ENCODE results near the gene RALY.

RALY gene

DNA sequence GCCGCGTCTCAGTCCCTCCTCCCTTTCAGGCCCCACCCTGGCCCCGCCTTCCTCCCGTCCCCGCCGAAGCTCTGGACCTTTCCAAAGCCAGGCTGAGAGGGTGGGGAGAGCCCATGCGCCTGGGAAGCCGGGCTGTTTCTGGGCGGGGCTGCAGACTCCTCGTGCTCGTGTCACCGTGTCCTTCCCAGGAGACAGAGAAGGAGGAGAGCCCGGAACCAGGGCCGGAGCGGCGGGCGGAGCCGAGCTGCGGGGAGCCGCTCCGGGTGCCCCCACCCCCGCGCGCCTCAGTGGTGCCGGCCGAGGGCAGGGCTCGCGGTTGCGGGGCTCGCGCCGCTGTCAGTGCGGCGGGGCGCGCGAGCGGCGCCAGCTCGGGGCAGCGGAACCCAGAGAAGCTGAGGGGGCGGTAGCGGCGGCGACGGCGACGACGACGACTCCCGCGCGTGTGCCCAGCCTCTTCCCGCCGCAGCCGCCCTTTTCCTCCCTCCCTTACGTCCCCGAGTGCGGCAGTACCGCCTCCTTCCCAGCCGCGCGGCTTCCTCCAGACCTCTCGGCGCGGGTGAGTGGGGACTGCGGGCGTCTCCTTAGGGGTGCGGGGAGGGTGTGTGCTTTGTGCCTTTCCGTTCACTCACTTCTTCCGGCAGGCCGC lies at the start of gene RALY:
Gene RALY (plus strand): TSS at position 336 of the 646 bp plus-strand sequence. CDS start 78,164 bp downstream, outside the sequence.
- no peak for DNase-seq (ENCODE audit: extremely low read depth, low read depth)

DNA sequence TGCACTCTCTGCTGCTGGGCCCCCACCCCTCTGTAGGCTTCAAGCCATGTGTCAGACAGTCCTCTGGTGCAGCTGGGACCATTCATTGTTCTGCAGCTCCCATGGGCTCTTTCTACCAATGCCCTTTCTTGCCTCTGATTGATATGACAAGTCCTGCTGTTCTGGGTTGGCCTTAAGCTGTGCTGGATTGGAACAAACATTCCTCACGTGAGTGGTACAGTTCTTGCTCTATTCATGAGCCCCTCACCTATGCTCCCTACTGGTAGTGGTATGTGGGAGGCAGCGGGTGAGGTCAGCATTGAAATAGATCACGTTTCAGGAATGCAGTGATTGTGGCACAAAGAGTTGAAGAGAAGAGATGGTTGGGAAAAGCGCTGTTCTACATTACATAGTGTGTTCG lies 48.8 kb upstream of the RALY start:
- no peak for DNase-seq (ENCODE audit: extremely low read depth, low read depth)
- TF ChIP-seq CTCF (IDR thresholded peaks at IDR 0.05; ENCODE audit: low read depth, low read length), result no peak

More for the DNA sequence above, at the start of gene RALY:
- no peak for TF ChIP-seq CTCF (IDR thresholded peaks at IDR 0.05; ENCODE audit: low read depth, low read length)

DNA sequence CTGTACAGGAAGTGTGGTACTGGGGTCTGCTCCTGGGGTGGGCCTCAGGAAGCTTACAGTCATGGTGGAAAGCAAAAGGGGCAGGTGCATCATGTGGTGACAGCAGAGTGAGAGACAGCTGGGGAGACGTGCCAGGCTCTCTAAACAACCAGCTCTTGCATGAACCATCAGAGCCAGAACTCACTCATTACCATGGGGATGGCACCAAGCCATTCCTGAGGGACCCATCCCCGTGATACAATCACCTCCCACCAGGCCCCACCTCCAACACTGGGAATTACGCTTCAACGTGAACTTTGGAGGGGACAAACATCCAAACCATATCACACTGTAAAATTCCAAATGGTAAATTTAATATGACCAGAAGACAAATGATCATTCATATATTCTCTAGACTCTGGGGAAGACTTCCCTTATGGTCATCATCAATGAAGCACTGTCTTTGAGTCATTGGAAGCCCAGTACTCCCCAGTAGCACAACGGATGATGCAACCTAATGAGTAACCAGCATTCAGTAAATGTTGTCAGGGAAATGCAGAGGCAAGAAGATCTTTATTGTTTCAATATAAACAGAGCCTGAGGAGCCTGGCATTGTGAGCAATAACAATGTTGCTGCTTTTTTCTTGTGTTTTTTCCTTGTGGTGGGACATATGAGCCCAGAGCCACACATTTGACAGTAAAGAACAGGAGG lies 48.2 kb upstream of the RALY start:
- TF ChIP-seq CTCF (IDR thresholded peaks at IDR 0.05; ENCODE audit: low read depth, low read length), result no peak
- peak; percentile 46 for DNase-seq (ENCODE audit: extremely low read depth, low read depth)

- DNase-seq (ENCODE audit: extremely low read depth, low read depth), result no peak
- TF ChIP-seq CTCF (IDR thresholded peaks at IDR 0.05; ENCODE audit: low read depth, low read length), result peak; percentile 29
These were observed 45.9 kb upstream of the RALY start for GRCh38 chr20:33947709-33948295.

DNA sequence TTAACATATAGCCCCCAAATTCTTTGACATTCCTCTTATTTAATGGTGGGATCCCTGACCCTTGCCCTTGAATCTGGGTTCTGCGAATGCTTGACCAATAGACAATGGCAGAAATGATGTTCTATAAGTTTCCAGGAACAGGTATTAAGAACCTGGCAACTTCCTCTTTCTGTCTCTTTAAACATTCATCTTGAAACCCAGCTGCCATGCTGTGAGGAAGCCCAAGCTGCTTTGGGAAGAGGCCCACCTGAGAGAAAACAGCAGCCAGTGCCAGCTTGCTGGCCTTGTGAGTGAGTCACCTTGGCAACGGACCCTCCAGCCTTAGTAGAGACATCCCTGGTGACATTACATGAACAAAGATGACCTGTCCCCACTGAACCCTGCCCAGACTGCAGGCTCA lies 45.2 kb upstream of the RALY start:
- no peak for TF ChIP-seq CTCF (IDR thresholded peaks at IDR 0.05; ENCODE audit: low read depth, low read length)
- DNase-seq (ENCODE audit: extremely low read depth, low read depth), result no peak

GRCh38 chr20:33951171-33951570 lies 42.5 kb upstream of the RALY start:
- TF ChIP-seq CTCF (IDR thresholded peaks at IDR 0.05; ENCODE audit: low read depth, low read length), result no peak
- DNase-seq (ENCODE audit: extremely low read depth, low read depth), result no peak

GRCh38 chr20:33954504-33954903 lies 39.2 kb upstream of the RALY start:
- no peak for DNase-seq (ENCODE audit: extremely low read depth, low read depth)
- no peak for TF ChIP-seq CTCF (IDR thresholded peaks at IDR 0.05; ENCODE audit: low read depth, low read length)
